GM13977 (cell line): ENCODE results near the gene EDN3.

Experiments
- DNase-seq: peaks from one replicate; pipeline ENCODE4 v3.0.0; 2012; ENCODE audit warnings: low spot score
- CTCF ChIP-seq: IDR thresholded peaks from 2 replicates; pipeline ENCODE4 v1.5.1; 2012; ENCODE audit warnings: mild to moderate bottlenecking, control low read depth; ENCODE audit not compliant: insufficient read depth; ENCODE audit errors: extremely low read depth, missing control alignments
- in situ Hi-C: fragments of 300-500 bp; cut with MboI; formaldehyde crosslinking; loops from one replicate; pipeline ENCODE4 v1.12.0; 2022; ENCODE audit warnings: low sequenced_read_pairs, low pct_unique_long_range_greater_than_20kb, mixed read lengths, inconsistent platforms; ENCODE audit not compliant: unreplicated experiment

The EDN3 gene

DNA sequence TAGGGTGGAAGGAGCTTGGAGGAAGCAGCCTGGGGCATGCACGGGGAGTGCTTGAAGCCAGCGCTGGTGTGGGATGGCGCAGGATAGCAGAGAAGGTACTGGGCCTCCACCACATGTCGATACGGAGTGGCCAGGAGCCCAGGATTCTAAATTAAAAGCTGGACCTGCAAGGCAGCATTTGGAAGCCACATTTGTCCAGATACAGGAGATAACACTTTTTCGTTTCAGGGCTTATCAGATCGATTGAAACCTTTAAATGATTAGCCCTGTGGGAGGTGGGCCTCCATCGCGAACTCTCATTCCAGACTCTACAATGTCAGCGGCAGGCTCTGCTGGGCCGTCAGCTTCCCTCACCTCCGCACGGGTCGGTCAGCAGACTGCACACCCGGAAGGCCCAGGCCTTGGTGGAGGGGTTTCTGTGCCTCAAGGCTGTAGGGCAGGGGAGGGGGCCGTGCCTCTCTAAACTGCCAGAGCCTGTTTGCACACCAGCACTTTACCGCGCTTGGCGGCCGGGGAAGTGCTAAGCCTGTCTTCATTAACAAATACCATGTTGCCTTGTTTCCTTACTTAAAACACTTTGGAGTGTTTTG is 17.9 kb downstream of the EDN3 start:
- in situ Hi-C loops, result no loop called here
- TF ChIP-seq CTCF, result no peak
- DNase-seq, result no peak

DNA sequence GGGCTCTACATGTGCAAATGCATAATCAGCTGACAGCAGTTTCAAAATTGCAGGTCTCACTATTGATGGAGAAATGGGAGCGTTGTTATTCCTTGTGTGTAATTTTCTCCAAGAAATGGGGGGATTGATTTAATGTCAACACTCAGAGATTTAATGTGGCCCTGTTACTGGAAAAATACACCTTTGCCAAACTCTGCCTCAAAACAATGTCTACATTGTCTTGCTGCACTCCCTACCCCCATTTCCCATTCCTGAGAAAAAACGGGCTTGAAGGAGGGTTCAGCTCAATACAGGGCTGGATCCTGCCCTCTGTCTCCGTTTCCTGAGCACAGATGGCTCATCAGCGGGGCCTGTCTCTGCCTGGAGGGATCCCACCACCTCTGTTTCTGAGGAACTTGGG is 18.4 kb downstream of the EDN3 start:
- in situ Hi-C loops, result no loop called here

GRCh38 chr20:59320426-59320825 is 20.0 kb downstream of the EDN3 start:
- no peak for TF ChIP-seq CTCF
- in situ Hi-C loops, result no loop called here
- DNase-seq, result no peak

More for the DNA sequence above, 18.4 kb downstream of the EDN3 start:
- TF ChIP-seq CTCF, result no peak
- no peak for DNase-seq

- in situ Hi-C loops, result no loop called here
- no peak for TF ChIP-seq CTCF
- DNase-seq, result no peak
These were observed 20.6 kb downstream of the EDN3 start for GRCh38 chr20:59320854-59321647.

DNA sequence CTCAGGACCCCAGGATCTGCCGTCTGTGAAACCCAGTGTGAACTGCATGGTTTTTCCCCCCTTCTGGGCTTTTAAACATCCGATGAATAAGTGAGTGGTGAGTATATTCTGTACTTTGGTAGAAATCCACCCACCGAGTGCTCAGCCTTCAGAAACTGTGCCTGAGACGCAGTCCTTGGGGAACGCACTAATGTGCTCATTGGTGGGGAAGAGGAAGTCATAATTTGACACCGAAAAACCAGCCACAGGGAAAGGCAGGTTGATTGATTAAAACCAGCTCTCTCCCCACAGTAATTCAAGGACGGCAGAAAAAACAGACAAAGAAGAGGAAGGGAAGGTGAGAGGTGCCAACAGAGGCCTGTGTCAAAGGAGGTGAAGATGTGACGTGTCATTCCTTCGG is 21.7 kb downstream of the EDN3 start:
- TF ChIP-seq CTCF, result no peak
- DNase-seq, result no peak
- in situ Hi-C loops, result no loop called here

GRCh38 chr20:59322585-59323454 is 22.4 kb downstream of the EDN3 start:
- no peak for DNase-seq
- no peak for TF ChIP-seq CTCF
- in situ Hi-C loops, result no loop called here
